K562 (cell line): Measurements from ENCODE around the gene GPR179. TPM values are rescaled to one million over a fixed set of nuclear protein-coding genes. Genes with fewer than 3 reads are reported as not detected.

Experiments
- ATAC-seq: fragments of 200-7000 bp; cut with Tn5 transposase; 3 replicates; pipeline ENCODE4 v1.9.1; 2020; ENCODE audit warnings: moderate library complexity
- BruUV-seq: library from RNA; stranded (reverse); fragments of 400-500 nt; replicated peaks from 2 replicates; lab custom pipeline; 2021; lab: Mats Ljungman, UMichigan
- CTCF ChIA-PET: fragments of 300-600 bp; formaldehyde crosslinking; extraction: SDS; loops from one replicate; lab custom pipeline; 2021; ENCODE audit warnings: low intra/inter-chr PET ratio; lab: Yijun Ruan, JAX
- POLR2A ChIA-PET: fragments of 300-600, 350-650 bp; sonication (Branson Sonifier 250); formaldehyde crosslinking; extraction: SDS; loops from one replicate; lab custom pipeline; 2021; ENCODE audit warnings: antibody characterized with exemption, inconsistent platforms; lab: Yijun Ruan, JAX
- DNase-seq, 4 experiments: peaks; one replicate each; pipeline versions ENCODE4 v3.0.0 to v3.0.0-alpha.2; 2011 to 2018; ENCODE audit warnings: low spot score in 3 of 4, mixed read lengths in 3 of 4; ENCODE audit errors: extremely low read depth in 1 of 4
- FAIRE-seq: peaks from 2 replicates; lab custom pipeline; 2011; peaks lifted over from hg19 to GRCh38; lab: Jason Lieb, UNC
- H2AFZ ChIP-seq: 2 replicates; pipeline ENCODE4 v1.6.0; 2011; ENCODE audit warnings: low read depth, low read length, control low read depth, inconsistent platforms
- H3K27ac ChIP-seq: fragments of 200-600 bp; 3 replicates; pipeline ENCODE4 v1.8.0; 2011; ENCODE audit warnings: low read depth, mild to moderate bottlenecking, control low read depth, inconsistent platforms, low read length, moderate library complexity, mixed read lengths; ENCODE audit errors: extremely low read depth
- H3K27me3 ChIP-seq, 2 experiments: fragments of 300-600 bp in 1 of 2; 2 replicates in 1 of 2; 3 replicates in 1 of 2; pipeline versions ENCODE4 v1.6.0 to v1.8.0; 2011; ENCODE audit warnings: inconsistent platforms in 2 of 2, low read length in 2 of 2, mild to moderate bottlenecking in 1 of 2, mixed read lengths in 1 of 2, moderate library complexity in 1 of 2; ENCODE audit not compliant: control insufficient read depth in 2 of 2, insufficient read depth in 2 of 2
- H3K36me3 ChIP-seq: fragments of 300-600 bp; 3 replicates; pipeline ENCODE4 v1.8.0; 2011; ENCODE audit warnings: mild to moderate bottlenecking, low read length, inconsistent platforms; ENCODE audit not compliant: control insufficient read depth, insufficient read depth
- H3K4me1 ChIP-seq, 2 experiments: fragments of 200-600 bp in 1 of 2; replicated peaks in 1 of 2; 2 replicates in 1 of 2; 3 replicates in 1 of 2; pipeline versions ENCODE4 v1.5.1 to v1.8.0; 2011; ENCODE audit warnings: inconsistent platforms in 2 of 2, low read length in 2 of 2, mild to moderate bottlenecking in 1 of 2, mixed read lengths in 1 of 2, moderate library complexity in 1 of 2; ENCODE audit not compliant: control insufficient read depth in 2 of 2, insufficient read depth in 2 of 2
- H3K4me2 ChIP-seq: 2 replicates; pipeline ENCODE4 v1.6.1; 2011; ENCODE audit warnings: low read length, control low read depth, inconsistent platforms, mixed read lengths; ENCODE audit not compliant: insufficient read depth
- H3K4me3 ChIP-seq: fragments of 200-600 bp; sonication (generic), shearing (Covaris generic); 2 replicates; pipeline ENCODE4 v1.5.1; 2016; ENCODE audit warnings: control low read depth, inconsistent platforms
- H3K79me2 ChIP-seq: fragments of 200-600 bp; 3 replicates; pipeline ENCODE4 v1.8.0; 2011; ENCODE audit warnings: low read length, inconsistent platforms; ENCODE audit not compliant: control insufficient read depth, insufficient read depth
- H3K9ac ChIP-seq, 2 experiments: 2 replicates each; pipeline versions ENCODE4 v1.6.0 to v1.6.1; 2011; ENCODE audit warnings: low read depth in 2 of 2, low read length in 2 of 2, control low read depth in 1 of 2, inconsistent platforms in 1 of 2, mild to moderate bottlenecking in 1 of 2, mixed read lengths in 1 of 2; ENCODE audit not compliant: insufficient read depth in 1 of 2
- H3K9me1 ChIP-seq: one replicate; pipeline ENCODE4 v1.6.0; 2011; ENCODE audit warnings: inconsistent platforms, mild to moderate bottlenecking, low read length, moderate library complexity; ENCODE audit not compliant: control insufficient read depth, insufficient read depth
- H3K9me3 ChIP-seq: replicated peaks from 2 replicates; pipeline ENCODE4 v1.5.1; 2011; ENCODE audit warnings: low read depth, low read length, inconsistent platforms; ENCODE audit not compliant: control insufficient read depth, insufficient read depth
- H4K20me1 ChIP-seq: replicated peaks from 2 replicates; pipeline ENCODE4 v1.6.1; 2011; ENCODE audit warnings: low read length, inconsistent platforms, mixed read lengths; ENCODE audit not compliant: control insufficient read depth, insufficient read depth
- CAMTA2 ChIP-seq: fragments of 250-450 bp; sonication (Bioruptor Pico); conservative IDR thresholded peaks from 2 replicates; pipeline ENCODE4 v1.5.1; 2022
- CBFA2T3 ChIP-seq: fragments of 450-650 bp; IDR thresholded peaks from 2 replicates; pipeline ENCODE4 v1.6.1; 2017
- CSDE1 ChIP-seq, 2 experiments: fragments of 450-650 bp; IDR thresholded peaks; 2 replicates each; pipeline ENCODE4 v1.6.1; 2016; ENCODE audit warnings: mild to moderate bottlenecking in 1 of 2
- ETV5 ChIP-seq: sonication (generic); formaldehyde crosslinking; IDR thresholded peaks from 2 replicates; pipeline ENCODE4 v1.4.0; 2020; ENCODE audit warnings: low read depth, mild to moderate bottlenecking, missing genetic modification reagents
- GABPB1 ChIP-seq: sonication (generic); formaldehyde crosslinking; IDR thresholded peaks from 2 replicates; pipeline ENCODE4 v1.8.0; 2022; ENCODE audit warnings: mild to moderate bottlenecking, missing genetic modification reagents
- JUN ChIP-seq, 2 experiments: sonication (generic) in 1 of 2; formaldehyde crosslinking in 1 of 2; IDR thresholded peaks; 2 replicates each; pipeline versions ENCODE4 v1.6.1 to v1.8.0; 2012 to 2022; ENCODE audit warnings: borderline replicate concordance in 2 of 2, mild to moderate bottlenecking in 2 of 2, improper control_type of control experiment in 1 of 2, low read depth in 1 of 2, low read length in 1 of 2, missing genetic modification reagents in 1 of 2
- KDM1A ChIP-seq, 2 experiments: fragments of 450-650 bp; IDR thresholded peaks; 2 replicates each; pipeline ENCODE4 v1.6.1; 2016; ENCODE audit warnings: mild to moderate bottlenecking in 2 of 2
- LARP7 ChIP-seq: fragments of 450-650 bp; IDR thresholded peaks from 2 replicates; pipeline ENCODE4 v1.6.1; 2016
- RFX5 ChIP-seq: IDR thresholded peaks from 2 replicates; pipeline ENCODE4 v1.6.1; 2011; ENCODE audit warnings: low read depth, mild to moderate bottlenecking, improper control_type of control experiment, low read length
- U2AF2 ChIP-seq: fragments of 200-400 bp; formaldehyde crosslinking; optimal IDR thresholded peaks from 2 replicates; pipeline ENCODE3; 2017; ENCODE audit warnings: low read depth, mild to moderate bottlenecking, low read length
- ZNF232 ChIP-seq: sonication (generic); formaldehyde crosslinking; IDR thresholded peaks from 2 replicates; pipeline ENCODE4 v1.8.0; 2022; ENCODE audit warnings: mild to moderate bottlenecking, missing genetic modification reagents
- ZNF3 ChIP-seq: fragments of 250-450 bp; sonication (Bioruptor Pico); IDR thresholded peaks from 2 replicates; pipeline ENCODE4 v1.5.0; 2021; ENCODE audit warnings: mild to moderate bottlenecking, moderate library complexity
- ZNF347 ChIP-seq: fragments of 450-650 bp; formaldehyde crosslinking; IDR thresholded peaks from 2 replicates; pipeline ENCODE4 v1.4.0; 2020; ENCODE audit warnings: low read depth, mild to moderate bottlenecking, moderate library complexity
- ZNF57 ChIP-seq: fragments of 450-650 bp; formaldehyde crosslinking; IDR thresholded peaks from 2 replicates; pipeline ENCODE4 v1.4.0; 2020; ENCODE audit warnings: mild to moderate bottlenecking, moderate library complexity
- WGBS: fragments of 100-300 bp; shearing (Covaris generic); methylation state at CpG from one replicate; pipeline ENCODE4 v1.1.6; 2016; ENCODE audit warnings: low coverage, mixed read lengths; ENCODE audit not compliant: insufficient coverage; ENCODE audit errors: missing lambda C conversion rate; 5-methylcytosine and 5-hydroxymethylcytosine counted together
- in situ Hi-C: fragments of 300-500 bp; cut with MboI; formaldehyde crosslinking; loops from 4 replicates; pipeline ENCODE4 v1.15.0; 2018; ENCODE audit warnings: inconsistent platforms, mixed read lengths
- intact Hi-C: fragments of 100-400 bp; cut with micrococcal nuclease; formaldehyde crosslinking; loops from 2 replicates; pipeline ENCODE4 v1.14.2; 2022
- polyA plus RNA-seq, 8 experiments: library from polyadenylated mRNA; depleted of rRNA in 4 of 8; stranded (reverse) in 5 of 8; unstranded in 3 of 8; fragments of >200 nt; fragmentation: Nextera tagmentation in 2 of 8; fragmentation: Illumina TruSeq in 1 of 8; extraction: Ambion mirVana in 2 of 8; extraction: Trizol in 1 of 8; gene quantifications; 2 replicates each; pipeline versions ENCODE4 v1.2.1 to v1.2.3, GENCODE V29; 2011 to 2014; ENCODE audit warnings: inconsistent platforms in 1 of 8, missing spikeins in 1 of 8
- total RNA-seq, 7 experiments: library from RNA; depleted of rRNA in 6 of 7; stranded (reverse); fragments of >200 nt in 6 of 7; fragmentation: Illumina TruSeq in 2 of 7; extraction: Trizol in 2 of 7; gene quantifications; 2 replicates each; pipeline versions ENCODE4 v1.2.1 to v1.2.3, GENCODE V29; 2011 to 2021; ENCODE audit warnings: low replicate concordance in 1 of 7
- TF ChIP-seq, protein P1 (sequence below): fragments of 450-650 bp; IDR thresholded peaks from 2 replicates; pipeline ENCODE4 v1.7.1; 2018; ENCODE audit warnings: mild to moderate bottlenecking, low read depth; ENCODE audit not compliant: partially characterized antibody
- TF ChIP-seq, protein P2 (sequence below), 2 experiments: IDR thresholded peaks; 2 replicates each; pipeline ENCODE4 v1.6.1; 2011; ENCODE audit warnings: borderline replicate concordance in 1 of 2, control low read depth in 1 of 2, low read depth in 1 of 2, low read length in 1 of 2, mild to moderate bottlenecking in 1 of 2, mixed read lengths in 1 of 2, moderate library complexity in 1 of 2; ENCODE audit not compliant: insufficient read depth in 1 of 2, insufficient read length in 1 of 2, poor library complexity in 1 of 2, severe bottlenecking in 1 of 2; ENCODE audit errors: extremely low read depth in 1 of 2
- TF ChIP-seq, protein P3 (sequence below): fragments of 250-450 bp; sonication (Bioruptor Pico); IDR thresholded peaks from 2 replicates; pipeline ENCODE4 v1.8.0; 2021; ENCODE audit warnings: borderline replicate concordance, mild to moderate bottlenecking, moderate library complexity; ENCODE audit not compliant: poor library complexity, severe bottlenecking

Gene GPR179
- total and polyA plus RNA-seq, 9 of the 15 experiments (the other 6 are each of a cell fraction or from before 2014, with no cell fraction given) = not detected

DNA sequence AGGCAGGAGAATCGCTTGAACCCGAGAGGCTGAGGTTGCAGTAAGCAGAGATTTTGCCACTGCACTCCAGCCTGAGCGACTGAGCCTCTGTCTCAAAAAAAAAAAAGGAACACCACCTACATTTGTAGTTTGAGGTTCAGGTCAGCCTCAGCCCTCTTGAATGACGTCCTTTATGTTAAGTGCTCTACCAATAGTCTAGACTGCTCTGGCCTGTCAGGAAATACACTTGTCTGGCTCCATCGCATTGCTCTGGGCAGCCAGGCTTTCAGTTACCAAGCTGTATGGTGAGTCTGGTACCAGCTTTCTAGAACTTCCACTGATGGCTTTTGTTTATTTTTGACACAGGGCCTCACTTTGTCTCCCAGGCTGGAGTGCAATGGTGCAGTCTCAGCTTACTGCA, 19.3 kb upstream of the GPR179 start (continued):
- TF ChIP-seq JUN (IDR thresholded peaks at IDR 0.05; ENCODE audit: borderline replicate concordance, low read depth, low read length) = no peak
- TF ChIP-seq JUN (CRISPR knock-in tag; IDR thresholded peaks at IDR 0.05; ENCODE audit: borderline replicate concordance) = no peak
- no peak for TF ChIP-seq ETV5
- no peak for TF ChIP-seq GABPB1
- no peak for TF ChIP-seq LARP7
- no peak for TF ChIP-seq CAMTA2 (CRISPR knock-in tag)
- TF ChIP-seq ZNF347 = no peak
- TF ChIP-seq, protein P1, sequence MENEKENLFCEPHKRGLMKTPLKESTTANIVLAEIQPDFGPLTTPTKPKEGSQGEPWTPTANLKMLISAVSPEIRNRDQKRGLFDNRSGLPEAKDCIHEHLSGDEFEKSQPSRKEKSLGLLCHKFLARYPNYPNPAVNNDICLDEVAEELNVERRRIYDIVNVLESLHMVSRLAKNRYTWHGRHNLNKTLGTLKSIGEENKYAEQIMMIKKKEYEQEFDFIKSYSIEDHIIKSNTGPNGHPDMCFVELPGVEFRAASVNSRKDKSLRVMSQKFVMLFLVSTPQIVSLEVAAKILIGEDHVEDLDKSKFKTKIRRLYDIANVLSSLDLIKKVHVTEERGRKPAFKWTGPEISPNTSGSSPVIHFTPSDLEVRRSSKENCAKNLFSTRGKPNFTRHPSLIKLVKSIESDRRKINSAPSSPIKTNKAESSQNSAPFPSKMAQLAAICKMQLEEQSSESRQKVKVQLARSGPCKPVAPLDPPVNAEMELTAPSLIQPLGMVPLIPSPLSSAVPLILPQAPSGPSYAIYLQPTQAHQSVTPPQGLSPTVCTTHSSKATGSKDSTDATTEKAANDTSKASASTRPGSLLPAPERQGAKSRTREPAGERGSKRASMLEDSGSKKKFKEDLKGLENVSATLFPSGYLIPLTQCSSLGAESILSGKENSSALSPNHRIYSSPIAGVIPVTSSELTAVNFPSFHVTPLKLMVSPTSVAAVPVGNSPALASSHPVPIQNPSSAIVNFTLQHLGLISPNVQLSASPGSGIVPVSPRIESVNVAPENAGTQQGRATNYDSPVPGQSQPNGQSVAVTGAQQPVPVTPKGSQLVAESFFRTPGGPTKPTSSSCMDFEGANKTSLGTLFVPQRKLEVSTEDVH = no peak

DNA sequence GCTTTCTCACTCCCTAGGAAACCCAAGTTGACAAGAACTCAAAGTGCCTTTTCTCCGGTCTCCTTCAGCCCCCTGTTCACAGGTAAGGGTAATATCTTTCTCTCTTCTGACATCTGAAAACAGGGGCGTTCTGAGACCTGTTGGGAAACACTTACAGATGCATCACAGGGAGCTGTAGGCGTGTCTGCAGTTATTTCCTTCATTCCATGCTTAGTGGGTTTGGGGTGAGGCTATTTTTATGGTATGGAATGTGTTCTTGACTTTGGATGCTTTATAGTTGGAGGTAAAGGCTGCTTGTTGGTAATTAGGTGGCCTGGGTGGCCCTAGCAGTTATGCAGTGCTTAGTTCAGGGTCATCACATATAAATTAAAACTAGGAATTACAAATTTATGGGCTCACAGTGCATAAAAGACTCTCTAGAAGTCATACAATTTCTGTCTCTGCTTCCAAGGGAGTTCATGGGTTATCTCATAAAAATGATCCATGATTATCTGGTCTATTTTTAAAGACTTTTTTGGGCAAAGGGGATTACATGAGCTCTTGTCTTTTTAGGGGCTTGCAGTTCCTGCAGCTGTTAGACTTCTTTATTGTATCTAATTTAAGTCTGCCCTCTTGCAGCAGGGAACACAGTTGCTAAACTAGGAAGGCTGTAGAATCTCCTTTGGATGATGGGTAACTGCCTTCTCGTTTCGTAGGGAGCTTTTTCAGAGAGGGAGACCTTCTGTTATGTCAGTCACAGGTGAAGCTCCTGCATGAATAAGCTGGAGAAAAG, 18.1 kb upstream of the GPR179 start:
- Histone ChIP-seq H2AFZ (no peak overlapping the region), H4K20me1 (peaks cover 4% of the 10 kb centered on the region; the same call in 1 of the 2 replicates), H3K27ac (no peak overlapping the region), H3K9ac (no peak overlapping the region), H3K4me2 (no peak overlapping the region), H3K27me3 (no peaks in the 10 kb centered on the region), H3K9me3 (no peaks in the 10 kb centered on the region), H3K9me1 (no peaks in the 10 kb centered on the region), H3K79me2 (peaks cover 9% of the 10 kb centered on the region; the same call in 1 of the 3 replicates), H3K36me3 (peaks cover 28% of the 10 kb centered on the region; the same call in 2 of the 3 replicates), H3K4me3 (no peak overlapping the region), H3K4me1 (no peaks in the 10 kb centered on the region)
- FAIRE-seq = no peak
- ChIA-PET CTCF (no interaction called here), POLR2A (interaction anchor here (1.0 to 5.7 kb wide), 2 partner anchors 8 to 9 kb away, joined by 4 to 34 read pairs; no protein-coding TSS in a partner anchor)
- in situ Hi-C loops (no loop called here), intact Hi-C loops (no loop called here)
- DNase-seq = no peak
- no TSS peak for BruUV-seq
- no peak for ATAC-seq
- WGBS = 69% methylated on average over 5 of the region's 5 CpGs
- TF ChIP-seq ZNF3 (CRISPR knock-in tag) = no peak
- TF ChIP-seq, protein P2, sequence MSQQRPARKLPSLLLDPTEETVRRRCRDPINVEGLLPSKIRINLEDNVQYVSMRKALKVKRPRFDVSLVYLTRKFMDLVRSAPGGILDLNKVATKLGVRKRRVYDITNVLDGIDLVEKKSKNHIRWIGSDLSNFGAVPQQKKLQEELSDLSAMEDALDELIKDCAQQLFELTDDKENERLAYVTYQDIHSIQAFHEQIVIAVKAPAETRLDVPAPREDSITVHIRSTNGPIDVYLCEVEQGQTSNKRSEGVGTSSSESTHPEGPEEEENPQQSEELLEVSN (IDR thresholded peaks at IDR 0.05; ENCODE audit: borderline replicate concordance in 1 of 2, extremely low read depth in 1 of 2, insufficient read depth in 1 of 2, insufficient read length in 1 of 2, low read depth in 1 of 2, low read length in 1 of 2, poor library complexity in 1 of 2, severe bottlenecking in 1 of 2) = no peak
- TF ChIP-seq KDM1A (IDR thresholded peaks at IDR 0.05) = no peak
- no peak for TF ChIP-seq RFX5
- no peak for TF ChIP-seq U2AF2
- TF ChIP-seq, protein P3, sequence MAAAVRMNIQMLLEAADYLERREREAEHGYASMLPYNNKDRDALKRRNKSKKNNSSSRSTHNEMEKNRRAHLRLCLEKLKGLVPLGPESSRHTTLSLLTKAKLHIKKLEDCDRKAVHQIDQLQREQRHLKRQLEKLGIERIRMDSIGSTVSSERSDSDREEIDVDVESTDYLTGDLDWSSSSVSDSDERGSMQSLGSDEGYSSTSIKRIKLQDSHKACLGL (CRISPR knock-in tag) = no peak
- no peak for TF ChIP-seq CSDE1 (IDR thresholded peaks at IDR 0.05)
- TF ChIP-seq CBFA2T3 = no peak
- no peak for TF ChIP-seq ZNF57 (CRISPR knock-in tag)
- no peak for TF ChIP-seq ZNF232 (CRISPR knock-in tag)
